PFSK-1 (cell line): ENCODE data around the gene SEZ6L2.

Source experiments
- FOXP2 ChIP-seq: optimal IDR thresholded peaks from 2 replicates; pipeline ENCODE3; 2011; ENCODE audit warnings: borderline replicate concordance, control low read depth, inconsistent platforms; ENCODE audit not compliant: insufficient read depth; ENCODE audit errors: extremely low read length, extremely low read depth
- POLR2AphosphoS5 ChIP-seq: IDR thresholded peaks from 2 replicates; pipeline ENCODE4 v1.6.1; 2012; ENCODE audit warnings: low read depth, mild to moderate bottlenecking, control low read depth, low read length, moderate library complexity
- SIN3A ChIP-seq: IDR thresholded peaks from 2 replicates; pipeline ENCODE4 v1.6.1; 2012; ENCODE audit warnings: mild to moderate bottlenecking, low read length, moderate library complexity, borderline replicate concordance; ENCODE audit not compliant: insufficient read depth
- TAF1 ChIP-seq: IDR thresholded peaks from 2 replicates; pipeline ENCODE4 v1.6.1; 2012; ENCODE audit warnings: low read length, control low read depth, borderline replicate concordance; ENCODE audit not compliant: insufficient read depth
- TF ChIP-seq, protein P1 (sequence below), 2 experiments: IDR thresholded peaks; 2 replicates each; pipeline versions ENCODE4 v1.6.1 to v1.8.0; 2011 to 2012; ENCODE audit warnings: low read depth in 2 of 2, low read length in 2 of 2, control low read depth in 1 of 2, inconsistent platforms in 1 of 2, mild to moderate bottlenecking in 1 of 2, moderate library complexity in 1 of 2; ENCODE audit not compliant: insufficient read depth in 1 of 2

Gene SEZ6L2

DNA sequence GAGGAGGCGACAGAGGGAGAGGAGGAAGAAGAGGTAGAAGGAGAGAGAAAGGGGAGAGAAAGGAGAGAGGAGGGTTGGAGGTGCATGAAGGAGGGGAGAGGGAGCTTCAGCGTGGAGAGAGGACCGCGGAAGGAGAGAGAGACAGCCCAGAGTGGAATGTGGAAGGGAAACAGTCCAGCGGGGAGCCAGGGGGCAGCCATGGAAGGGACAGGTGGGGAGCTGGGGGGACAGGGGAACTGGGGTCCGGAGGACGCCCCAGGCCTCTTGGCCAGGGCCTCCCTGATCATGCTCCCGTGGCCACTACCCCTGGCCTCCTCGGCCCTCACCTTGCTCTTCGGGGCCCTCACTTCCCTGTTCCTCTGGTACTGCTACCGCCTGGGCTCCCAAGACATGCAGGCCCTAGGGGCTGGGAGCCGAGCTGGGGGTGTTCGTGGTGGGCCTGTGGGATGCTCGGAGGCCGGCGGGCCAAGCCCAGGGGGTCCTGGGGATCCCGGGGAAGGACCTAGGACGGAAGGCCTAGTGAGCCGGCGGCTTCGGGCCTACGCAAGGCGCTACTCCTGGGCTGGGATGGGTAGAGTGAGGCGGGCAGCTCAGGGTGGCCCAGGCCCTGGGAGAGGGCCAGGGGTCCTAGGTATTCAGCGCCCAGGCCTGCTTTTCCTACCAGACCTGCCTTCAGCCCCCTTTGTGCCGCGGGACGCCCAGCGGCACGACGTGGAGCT, 1.7 kb upstream of the SEZ6L2 start:
- TF ChIP-seq TAF1 (no peak), FOXP2 (no peak), SIN3A (no peak), POLR2AphosphoS5 (no peak)
- TF ChIP-seq, protein P1, sequence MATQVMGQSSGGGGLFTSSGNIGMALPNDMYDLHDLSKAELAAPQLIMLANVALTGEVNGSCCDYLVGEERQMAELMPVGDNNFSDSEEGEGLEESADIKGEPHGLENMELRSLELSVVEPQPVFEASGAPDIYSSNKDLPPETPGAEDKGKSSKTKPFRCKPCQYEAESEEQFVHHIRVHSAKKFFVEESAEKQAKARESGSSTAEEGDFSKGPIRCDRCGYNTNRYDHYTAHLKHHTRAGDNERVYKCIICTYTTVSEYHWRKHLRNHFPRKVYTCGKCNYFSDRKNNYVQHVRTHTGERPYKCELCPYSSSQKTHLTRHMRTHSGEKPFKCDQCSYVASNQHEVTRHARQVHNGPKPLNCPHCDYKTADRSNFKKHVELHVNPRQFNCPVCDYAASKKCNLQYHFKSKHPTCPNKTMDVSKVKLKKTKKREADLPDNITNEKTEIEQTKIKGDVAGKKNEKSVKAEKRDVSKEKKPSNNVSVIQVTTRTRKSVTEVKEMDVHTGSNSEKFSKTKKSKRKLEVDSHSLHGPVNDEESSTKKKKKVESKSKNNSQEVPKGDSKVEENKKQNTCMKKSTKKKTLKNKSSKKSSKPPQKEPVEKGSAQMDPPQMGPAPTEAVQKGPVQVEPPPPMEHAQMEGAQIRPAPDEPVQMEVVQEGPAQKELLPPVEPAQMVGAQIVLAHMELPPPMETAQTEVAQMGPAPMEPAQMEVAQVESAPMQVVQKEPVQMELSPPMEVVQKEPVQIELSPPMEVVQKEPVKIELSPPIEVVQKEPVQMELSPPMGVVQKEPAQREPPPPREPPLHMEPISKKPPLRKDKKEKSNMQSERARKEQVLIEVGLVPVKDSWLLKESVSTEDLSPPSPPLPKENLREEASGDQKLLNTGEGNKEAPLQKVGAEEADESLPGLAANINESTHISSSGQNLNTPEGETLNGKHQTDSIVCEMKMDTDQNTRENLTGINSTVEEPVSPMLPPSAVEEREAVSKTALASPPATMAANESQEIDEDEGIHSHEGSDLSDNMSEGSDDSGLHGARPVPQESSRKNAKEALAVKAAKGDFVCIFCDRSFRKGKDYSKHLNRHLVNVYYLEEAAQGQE (IDR thresholded peaks at IDR 0.05; ENCODE audit: insufficient read depth in 1 of 2, low read depth in 2 of 2, low read length in 2 of 2) = no peak

DNA sequence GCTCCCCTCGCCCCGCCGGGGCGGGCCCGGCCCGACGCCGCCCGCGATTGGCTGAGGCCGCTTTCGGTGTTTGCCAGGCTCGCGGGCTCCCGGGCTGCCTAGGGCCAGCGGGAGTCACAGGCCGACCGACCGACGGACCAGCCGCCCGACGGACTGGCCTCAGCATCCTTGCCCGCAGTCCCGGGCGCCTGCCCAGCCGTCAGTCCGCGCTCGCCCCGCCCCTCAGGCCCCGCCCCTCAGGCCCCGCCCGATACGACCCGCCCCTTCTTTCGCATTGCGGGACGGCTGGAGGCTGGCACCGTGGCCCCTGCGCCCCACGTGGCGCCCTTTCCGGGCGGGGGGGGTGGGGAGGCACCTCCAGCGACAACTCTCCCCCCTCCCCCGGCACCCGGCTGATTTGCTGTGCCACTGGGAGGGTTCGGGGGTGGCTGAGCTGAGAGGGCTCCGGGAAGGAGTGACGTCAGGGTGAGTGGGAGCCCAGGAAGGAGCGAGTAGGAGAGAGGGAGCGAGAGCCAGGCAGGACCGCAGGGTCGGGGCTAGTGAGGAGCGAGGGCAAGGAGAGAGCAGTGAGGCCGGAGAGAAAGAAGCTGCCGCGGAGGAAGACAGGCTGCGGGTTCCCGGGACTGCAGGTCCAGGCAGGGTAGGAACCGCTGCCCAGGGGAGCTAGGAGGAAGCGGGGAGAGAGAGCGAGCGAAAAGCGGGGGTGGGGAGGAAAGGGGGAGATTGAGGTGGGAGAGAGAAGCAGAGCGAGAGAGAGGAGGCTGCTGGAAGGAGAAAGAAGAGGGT, 945 bp upstream of the SEZ6L2 start, which contains the start of gene ASPHD1:
Gene ASPHD1 (plus strand): TSS at position 387 of the 786 bp plus-strand sequence. CDS start 484 bp downstream, outside the sequence.
- TF ChIP-seq TAF1 (no peak), FOXP2 (peak; percentile 26)

DNA sequence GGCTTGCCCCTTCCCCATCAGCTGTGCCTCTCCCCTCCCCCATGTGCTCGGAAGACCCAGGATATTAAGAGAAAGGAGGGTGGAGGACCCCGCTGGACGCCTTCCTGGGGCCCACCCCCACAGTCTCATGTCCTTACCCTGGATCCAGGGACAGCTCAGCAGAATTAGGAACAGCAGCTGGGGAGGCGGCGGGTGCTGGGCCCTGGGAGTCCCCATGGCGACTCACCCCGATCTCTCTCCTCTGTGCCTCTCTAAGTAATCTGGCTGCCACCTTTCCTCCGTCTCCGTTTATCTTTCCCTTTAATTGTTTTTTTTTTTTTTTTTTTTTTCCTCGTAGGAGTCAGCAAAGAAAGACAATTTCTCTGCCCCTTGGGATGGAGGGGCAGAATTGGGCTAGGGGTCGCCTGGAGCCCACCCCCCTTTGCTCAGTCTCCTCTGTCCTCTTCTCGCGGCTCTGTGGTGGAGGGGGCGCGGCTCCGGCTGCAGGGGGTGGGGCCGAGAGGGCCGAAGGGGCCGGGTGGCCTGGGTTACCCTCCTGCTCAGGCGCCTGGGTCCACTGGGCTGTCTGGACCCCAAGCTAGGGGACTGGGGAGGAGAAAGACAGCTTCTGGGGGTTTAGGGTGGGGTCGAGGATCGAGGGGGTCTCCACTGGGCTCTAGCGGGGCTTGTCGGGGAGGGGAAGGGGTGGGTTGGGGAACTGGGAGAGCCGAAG, 390 bp downstream of the SEZ6L2 start:
- no peak for TF ChIP-seq SIN3A
- TF ChIP-seq FOXP2 = no peak
- TF ChIP-seq, protein P1 (IDR thresholded peaks at IDR 0.05; ENCODE audit: insufficient read depth in 1 of 2, low read depth in 2 of 2, low read length in 2 of 2) = no peak
- no peak for TF ChIP-seq POLR2AphosphoS5
- no peak for TF ChIP-seq TAF1

DNA sequence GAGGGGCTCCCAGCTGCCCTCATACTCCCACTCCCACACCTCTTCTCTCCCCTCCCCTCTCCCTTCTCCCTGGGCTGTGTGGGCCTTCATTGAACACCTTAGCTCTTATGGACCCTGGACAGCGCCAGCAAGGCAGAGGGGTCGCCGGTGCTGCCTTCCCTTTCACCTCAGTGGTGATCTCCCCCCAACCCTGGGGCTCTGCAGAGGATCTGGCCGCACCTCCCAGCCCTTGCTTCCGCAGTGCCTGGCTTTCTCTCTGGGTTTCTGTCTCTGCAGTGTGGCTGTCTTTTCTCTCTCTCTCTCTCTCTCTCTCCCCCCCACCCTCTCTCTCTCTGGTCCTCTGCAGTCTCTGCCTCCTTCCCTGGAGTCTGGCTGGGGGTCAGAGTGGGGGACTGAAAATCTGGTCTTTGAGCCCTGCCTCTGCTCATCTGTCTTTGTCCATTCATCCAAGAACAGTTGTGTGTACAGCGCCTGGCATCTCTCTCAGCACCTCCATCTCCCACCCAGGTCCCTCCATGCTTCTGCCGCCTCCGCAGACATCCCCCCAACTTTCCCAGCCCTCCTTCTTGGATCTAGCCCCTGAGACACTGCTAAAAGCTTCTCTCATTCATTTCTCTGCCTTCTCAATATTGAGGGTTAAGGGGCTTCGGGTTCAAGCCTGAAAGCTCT, 1.1 kb downstream of the SEZ6L2 start:
- TF ChIP-seq FOXP2 = no peak
- no peak for TF ChIP-seq SIN3A
- TF ChIP-seq TAF1 = no peak
- TF ChIP-seq, protein P1 (IDR thresholded peaks at IDR 0.05; ENCODE audit: insufficient read depth in 1 of 2, low read depth in 2 of 2, low read length in 2 of 2) = peak; percentile 71 to 89; a peak in 3 of 4 replicates
- TF ChIP-seq POLR2AphosphoS5 = no peak

DNA sequence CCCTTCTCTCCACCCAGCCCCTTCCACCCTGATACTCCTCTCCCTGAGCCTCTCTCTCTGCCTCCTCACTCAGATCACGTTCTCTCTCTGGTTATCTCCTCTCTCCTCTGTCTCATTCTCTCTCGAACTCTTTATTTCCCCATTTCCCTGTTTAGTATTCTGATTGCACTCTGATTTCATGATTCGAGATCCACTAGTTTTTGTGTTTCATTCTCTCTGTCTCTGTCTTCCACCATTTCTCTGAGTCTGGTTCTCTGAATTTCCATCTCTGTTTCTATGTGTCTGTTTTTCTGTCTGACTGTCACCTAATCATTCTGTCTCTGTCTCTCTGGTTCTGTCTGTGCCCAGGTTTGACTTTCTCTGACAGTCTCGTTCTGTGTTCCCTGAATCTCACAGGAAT, 2.0 kb downstream of the SEZ6L2 start:
- TF ChIP-seq POLR2AphosphoS5 (no peak), FOXP2 (no peak), TAF1 (no peak), SIN3A (no peak)
- TF ChIP-seq, protein P1 (IDR thresholded peaks at IDR 0.05; ENCODE audit: insufficient read depth in 1 of 2, low read depth in 2 of 2, low read length in 2 of 2) = no peak
